Measurements from ENCODE around the gene NCR1. TPM values are rescaled to one million over a fixed set of nuclear protein-coding genes. Genes with fewer than 3 reads are reported as not detected.

The NCR1 gene
- total RNA-seq, 4 donors from 2014 or later = not detected

DNA sequence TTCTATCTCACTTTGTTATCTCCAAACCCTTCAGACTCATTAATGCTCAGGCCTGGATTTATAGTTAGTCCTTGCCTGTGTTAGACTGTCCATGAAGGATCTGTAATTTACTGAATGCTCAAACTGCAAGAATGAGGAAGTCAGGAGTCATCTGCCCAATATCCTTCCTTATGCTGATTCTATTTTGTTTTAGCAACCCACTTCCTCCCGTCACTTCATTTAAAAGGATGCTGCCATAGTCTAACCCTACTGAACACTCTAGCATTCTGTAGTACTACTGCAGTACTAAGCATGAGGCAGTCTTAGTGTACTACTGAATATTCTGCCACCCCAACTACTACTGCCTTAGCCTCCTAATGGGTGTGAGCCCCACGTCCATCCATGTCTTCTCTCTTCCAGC is 30.4 kb upstream of the NCR1 start:
- Histone ChIP-seq H3K9me3 (no peaks in the 10 kb centered on the region), H3K4me3 (no peak overlapping the region), H3K27ac (no peak overlapping the region), H3K4me1 (no peaks in the 10 kb centered on the region), H3K27me3 (no peaks in the 10 kb centered on the region), H3K36me3 (no peaks in the 10 kb centered on the region)
- DNase-seq = no peak
- in situ Hi-C loops (cut with MboI; ENCODE audit: low sequenced_read_pairs in 4 of 4) = no loop called here
- intact Hi-C loops (cut with DNase I; ENCODE audit: low total_unique reads) = no loop called here
- TF ChIP-seq CTCF (IDR thresholded peaks at IDR 0.05 in 4 of 5, conservative IDR thresholded peaks at IDR 0.05 in 1 of 5) (no peak), POLR2A (IDR thresholded peaks at IDR 0.05) (no peak)
- no peak for ATAC-seq

- in situ Hi-C loops (cut with MboI; ENCODE audit: low sequenced_read_pairs in 4 of 4) = no loop called here
- Histone ChIP-seq H3K9me3 (no peaks in the 10 kb centered on the region), H3K27ac (no peak overlapping the region), H3K27me3 (no peaks in the 10 kb centered on the region), H3K4me1 (no peaks in the 10 kb centered on the region), H3K36me3 (no peaks in the 10 kb centered on the region), H3K4me3 (no peak overlapping the region)
- no peak for ATAC-seq
- no peak for DNase-seq
- TF ChIP-seq POLR2A (IDR thresholded peaks at IDR 0.05) (no peak), CTCF (IDR thresholded peaks at IDR 0.05 in 4 of 5, conservative IDR thresholded peaks at IDR 0.05 in 1 of 5) (no peak)
- intact Hi-C loops (cut with DNase I; ENCODE audit: low total_unique reads) = no loop called here
Observed at GRCh38 chr19:54877471-54877870, 28.5 kb upstream of the NCR1 start.

DNA sequence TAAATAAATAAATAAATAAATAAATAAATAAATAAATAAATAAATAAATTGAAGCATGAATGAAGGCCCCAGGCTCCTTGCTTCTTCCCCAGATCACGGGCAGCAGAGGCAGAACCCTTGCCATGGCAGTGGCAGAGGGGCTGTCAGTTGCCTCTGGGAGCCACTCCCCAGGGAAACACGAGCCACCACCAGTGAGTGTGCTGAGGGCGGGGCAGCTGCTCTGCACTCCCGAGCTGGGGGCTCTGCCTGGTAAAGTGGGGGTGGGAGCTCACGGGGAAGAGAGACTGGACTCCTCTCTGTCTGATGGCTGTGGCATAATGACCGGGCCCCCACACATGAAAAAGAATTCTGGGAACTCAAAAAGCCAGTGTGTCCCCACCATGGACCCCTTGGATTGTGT is 24.1 kb upstream of the NCR1 start:
- DNase-seq (no peak), ATAC-seq (no peak)
- Histone ChIP-seq H3K4me3 (no peak overlapping the region), H3K9me3 (no peaks in the 10 kb centered on the region), H3K36me3 (no peaks in the 10 kb centered on the region), H3K4me1 (no peaks in the 10 kb centered on the region), H3K27me3 (no peaks in the 10 kb centered on the region), H3K27ac (no peak overlapping the region)
- in situ Hi-C loops (cut with MboI; ENCODE audit: low sequenced_read_pairs in 4 of 4) (no loop called here), intact Hi-C loops (cut with DNase I; ENCODE audit: low total_unique reads) (no loop called here)
- TF ChIP-seq CTCF (IDR thresholded peaks at IDR 0.05 in 4 of 5, conservative IDR thresholded peaks at IDR 0.05 in 1 of 5) (no peak), POLR2A (IDR thresholded peaks at IDR 0.05) (no peak)

DNA sequence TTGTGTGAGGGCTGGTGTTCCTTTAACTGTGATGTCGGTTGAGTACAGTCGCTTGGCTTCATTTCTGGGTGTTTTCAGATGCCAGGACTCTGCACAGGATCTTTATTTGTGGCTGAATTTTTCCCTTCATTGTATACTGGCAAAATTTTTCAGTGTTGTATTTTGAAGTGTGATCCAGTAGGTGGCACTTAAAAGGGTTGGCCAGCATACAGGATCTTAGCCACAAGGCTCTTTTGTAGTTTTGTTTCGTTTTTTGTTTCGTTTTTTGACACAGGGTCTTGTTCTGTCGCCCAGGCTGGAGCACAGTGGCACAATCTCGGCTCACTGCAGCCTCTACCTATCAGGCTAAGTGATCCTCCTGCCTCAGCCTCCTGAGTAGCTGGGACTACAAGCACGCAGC is 23.2 kb upstream of the NCR1 start:
- no peaks in the 10 kb centered on the region for H3K36me3 ChIP-seq
- intact Hi-C loops (cut with DNase I; ENCODE audit: low total_unique reads) = no loop called here
- H3K27me3 ChIP-seq = no peaks in the 10 kb centered on the region
- no peaks in the 10 kb centered on the region for H3K4me1 ChIP-seq
- H3K27ac ChIP-seq = no peak overlapping the region
- no peak for ATAC-seq
- DNase-seq = no peak
- in situ Hi-C loops (cut with MboI; ENCODE audit: low sequenced_read_pairs in 4 of 4) = no loop called here
- H3K4me3 ChIP-seq = no peak overlapping the region
- TF ChIP-seq CTCF (IDR thresholded peaks at IDR 0.05 in 4 of 5, conservative IDR thresholded peaks at IDR 0.05 in 1 of 5) (no peak), POLR2A (IDR thresholded peaks at IDR 0.05) (no peak)
- H3K9me3 ChIP-seq = no peaks in the 10 kb centered on the region

GRCh38 chr19:54883228-54883627 is 22.7 kb upstream of the NCR1 start:
- H3K27me3 ChIP-seq = no peaks in the 10 kb centered on the region
- no peak overlapping the region for H3K4me3 ChIP-seq
- H3K27ac ChIP-seq = no peak overlapping the region
- intact Hi-C loops (cut with DNase I; ENCODE audit: low total_unique reads) (no loop called here), in situ Hi-C loops (cut with MboI; ENCODE audit: low sequenced_read_pairs in 4 of 4) (no loop called here)
- no peaks in the 10 kb centered on the region for H3K9me3 ChIP-seq
- no peaks in the 10 kb centered on the region for H3K36me3 ChIP-seq
- no peak for TF ChIP-seq POLR2A (IDR thresholded peaks at IDR 0.05)
- TF ChIP-seq CTCF (IDR thresholded peaks at IDR 0.05 in 4 of 5, conservative IDR thresholded peaks at IDR 0.05 in 1 of 5) = no peak
- ATAC-seq (no peak), DNase-seq (no peak)
- H3K4me1 ChIP-seq = no peaks in the 10 kb centered on the region
